WI38 (cell line): ENCODE data around the gene FOXK2.

Experiments used
- H3K4me3 ChIP-seq: 2 replicates; pipeline ENCODE4 v1.5.1; 2011; ENCODE audit warnings: low read depth, mild to moderate bottlenecking, control low read depth, low read length
- TF ChIP-seq, protein P1 (sequence below): IDR thresholded peaks from 2 replicates; pipeline ENCODE4 v1.5.1; 2012; ENCODE audit warnings: low read depth, mild to moderate bottlenecking, control low read depth, low read length

The FOXK2 gene

DNA sequence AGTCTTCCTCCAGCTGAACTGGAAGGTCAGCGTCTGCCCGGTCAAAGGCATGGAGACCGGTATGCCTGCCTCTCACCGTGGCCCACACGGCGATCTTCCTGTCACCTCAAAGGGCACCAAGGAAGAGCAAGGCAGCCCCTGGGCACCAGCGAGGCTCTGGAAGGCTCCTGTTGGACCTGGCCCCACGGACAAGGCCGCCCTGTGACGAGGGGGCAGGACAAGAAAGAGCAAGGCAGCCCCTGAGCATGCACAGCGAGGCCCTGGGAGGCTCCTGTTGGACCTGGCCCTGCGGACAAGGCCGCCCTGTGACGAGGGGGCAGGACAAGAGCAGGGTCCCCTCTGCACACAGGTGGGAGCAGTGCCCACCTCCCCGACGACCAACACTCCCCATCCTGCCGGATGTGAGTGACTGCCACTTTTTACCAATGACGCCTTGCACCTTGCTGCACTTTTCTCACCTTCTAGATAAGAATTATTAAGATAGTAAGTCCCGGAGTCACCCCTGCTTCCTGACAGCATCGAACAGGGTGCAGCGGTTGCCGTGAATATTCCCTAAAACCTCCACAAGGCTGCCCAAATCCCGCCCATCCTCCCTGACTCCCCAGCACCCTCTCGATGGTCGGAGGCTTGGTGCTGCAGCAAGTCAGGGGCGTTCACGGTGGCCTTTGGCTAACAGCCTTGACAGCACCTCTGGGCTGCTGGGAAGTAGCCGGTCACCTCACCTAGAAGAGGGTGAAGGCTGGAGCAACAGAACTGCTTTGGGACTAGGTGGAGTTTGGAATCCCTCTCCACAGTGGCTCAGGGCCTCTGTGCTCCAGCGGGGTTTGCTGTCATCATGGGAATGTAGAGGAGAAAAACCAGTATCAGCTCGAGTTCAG is 134.4 kb downstream of the FOXK2 start:
- no peak overlapping the region for H3K4me3 ChIP-seq

More for the DNA sequence above, 134.4 kb downstream of the FOXK2 start:
- TF ChIP-seq, protein P1, sequence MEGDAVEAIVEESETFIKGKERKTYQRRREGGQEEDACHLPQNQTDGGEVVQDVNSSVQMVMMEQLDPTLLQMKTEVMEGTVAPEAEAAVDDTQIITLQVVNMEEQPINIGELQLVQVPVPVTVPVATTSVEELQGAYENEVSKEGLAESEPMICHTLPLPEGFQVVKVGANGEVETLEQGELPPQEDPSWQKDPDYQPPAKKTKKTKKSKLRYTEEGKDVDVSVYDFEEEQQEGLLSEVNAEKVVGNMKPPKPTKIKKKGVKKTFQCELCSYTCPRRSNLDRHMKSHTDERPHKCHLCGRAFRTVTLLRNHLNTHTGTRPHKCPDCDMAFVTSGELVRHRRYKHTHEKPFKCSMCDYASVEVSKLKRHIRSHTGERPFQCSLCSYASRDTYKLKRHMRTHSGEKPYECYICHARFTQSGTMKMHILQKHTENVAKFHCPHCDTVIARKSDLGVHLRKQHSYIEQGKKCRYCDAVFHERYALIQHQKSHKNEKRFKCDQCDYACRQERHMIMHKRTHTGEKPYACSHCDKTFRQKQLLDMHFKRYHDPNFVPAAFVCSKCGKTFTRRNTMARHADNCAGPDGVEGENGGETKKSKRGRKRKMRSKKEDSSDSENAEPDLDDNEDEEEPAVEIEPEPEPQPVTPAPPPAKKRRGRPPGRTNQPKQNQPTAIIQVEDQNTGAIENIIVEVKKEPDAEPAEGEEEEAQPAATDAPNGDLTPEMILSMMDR = no peak
